ENCODE data around the gene PDE1C.

DNA sequence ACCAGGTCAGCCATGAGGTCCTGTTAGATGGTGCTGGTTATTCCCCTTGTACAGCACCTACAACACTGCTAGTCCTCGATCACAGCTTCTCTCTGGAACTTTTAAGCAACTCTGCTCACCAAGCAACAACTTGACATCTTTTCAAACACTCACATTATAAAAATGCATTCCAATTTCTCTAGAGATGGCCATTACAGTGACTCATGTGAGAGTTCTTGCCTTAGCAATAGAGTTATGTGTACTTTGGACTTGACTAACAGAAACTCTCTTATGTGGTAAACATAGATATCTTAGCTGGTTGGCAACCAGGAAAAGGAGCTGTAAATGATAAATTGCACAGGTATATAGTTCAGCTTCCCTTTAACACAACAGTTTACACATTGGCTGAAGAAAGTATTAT, 122.2 kb downstream of the PDE1C start:
- no peak for TF ChIP-seq CTCF (IDR thresholded peaks at IDR 0.05)
- TF ChIP-seq POLR2AphosphoS5 (IDR thresholded peaks at IDR 0.05), result peak in 2 of 3 donors; percentile 24 to 78

Data from stomach (tissue), 4 donors.